Rectal smooth muscle tissue (tissue), 1 donor: ENCODE measurements around the gene AP3M1.
A peak's percentile ranks its signal among the peaks of the same experiment; 100 is the strongest.

ENCODE experiments used
- H3K27ac ChIP-seq: one replicate; pipeline ENCODE4 v1.7.0; 2013; ENCODE audit warnings: low read depth, low read length, inconsistent platforms
- H3K27me3 ChIP-seq: one replicate; pipeline ENCODE4 v1.7.0; 2013; ENCODE audit warnings: low read length; ENCODE audit not compliant: control insufficient read depth, insufficient read depth
- H3K36me3 ChIP-seq: one replicate; pipeline ENCODE4 v1.7.0; 2013; ENCODE audit warnings: low read length; ENCODE audit not compliant: control insufficient read depth, insufficient read depth
- H3K4me1 ChIP-seq: one replicate; pipeline ENCODE4 v1.7.0; 2013; ENCODE audit warnings: low read length; ENCODE audit not compliant: control insufficient read depth, insufficient read depth
- H3K4me3 ChIP-seq: one replicate; pipeline ENCODE4 v1.7.0; 2013; ENCODE audit warnings: low read length
- H3K9ac ChIP-seq: one replicate; pipeline ENCODE4 v1.7.0; 2013; ENCODE audit warnings: low read length

The AP3M1 gene

GRCh38 chr10:74099836-74100235 lies 50.8 kb downstream of the AP3M1 start:
- Histone ChIP-seq H3K9ac (no peak overlapping the region), H3K27ac (no peak overlapping the region), H3K4me1 (no peaks in the 10 kb centered on the region), H3K4me3 (no peak overlapping the region), H3K36me3 (peaks cover 30% of the 10 kb centered on the region), H3K27me3 (no peaks in the 10 kb centered on the region)

GRCh38 chr10:74099420-74099819 lies 51.2 kb downstream of the AP3M1 start:
- Histone ChIP-seq H3K4me3 (no peak overlapping the region), H3K36me3 (peaks cover 28% of the 10 kb centered on the region), H3K27me3 (no peaks in the 10 kb centered on the region), H3K9ac (no peak overlapping the region), H3K27ac (no peak overlapping the region), H3K4me1 (no peaks in the 10 kb centered on the region)

DNA sequence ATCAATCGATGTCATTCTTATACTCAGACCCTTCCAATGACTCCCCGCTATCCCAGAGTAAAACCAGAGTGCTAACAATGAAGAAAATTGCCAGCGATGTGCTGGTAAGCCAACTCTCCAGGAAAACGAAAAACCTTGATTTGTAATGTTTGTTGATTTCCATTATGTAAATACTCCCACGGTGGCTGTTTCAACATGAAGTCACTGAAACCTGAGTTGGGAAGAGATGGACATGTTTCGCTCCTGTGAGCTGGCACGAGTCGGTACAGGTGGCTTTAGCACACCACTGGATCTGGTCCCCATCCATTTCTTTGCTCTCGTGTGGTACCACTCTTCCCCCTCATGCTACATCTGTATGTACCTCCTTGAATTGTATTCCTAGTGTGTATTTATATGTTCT lies 52.9 kb downstream of the AP3M1 start:
- no peaks in the 10 kb centered on the region for H3K27me3 ChIP-seq
- H3K4me1 ChIP-seq: no peaks in the 10 kb centered on the region
- H3K9ac ChIP-seq: no peak overlapping the region
- no peak overlapping the region for H3K4me3 ChIP-seq
- H3K27ac ChIP-seq: no peak overlapping the region
- peaks cover 25% of the 10 kb centered on the region for H3K36me3 ChIP-seq

- peaks cover 29% of the 10 kb centered on the region for H3K36me3 ChIP-seq
- no peaks in the 10 kb centered on the region for H3K4me1 ChIP-seq
- no peaks in the 10 kb centered on the region for H3K27me3 ChIP-seq
- no peak overlapping the region for H3K9ac ChIP-seq
- no peak overlapping the region for H3K4me3 ChIP-seq
- H3K27ac ChIP-seq: no peak overlapping the region
Observed at GRCh38 chr10:74096777-74097176, 53.9 kb downstream of the AP3M1 start.

DNA sequence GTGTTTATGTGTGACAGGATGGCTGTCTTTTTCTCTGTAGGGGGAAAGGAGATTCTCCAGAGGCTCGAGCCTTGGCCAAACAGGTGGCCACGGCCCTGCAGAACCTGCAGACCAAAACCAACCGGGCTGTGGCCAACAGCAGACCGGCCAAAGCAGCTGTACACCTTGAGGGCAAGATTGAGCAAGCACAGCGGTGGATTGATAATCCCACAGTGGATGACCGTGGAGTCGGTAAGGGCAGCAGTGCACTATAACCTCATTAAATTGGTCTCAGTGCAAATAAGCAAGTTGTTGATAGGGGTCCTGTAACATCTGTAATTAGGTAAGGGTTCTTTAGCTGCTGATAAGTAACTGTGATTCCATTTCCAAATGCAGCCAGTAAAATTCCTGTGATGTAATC lies 56.4 kb downstream of the AP3M1 start:
- no peaks in the 10 kb centered on the region for H3K27me3 ChIP-seq
- peaks cover 28% of the 10 kb centered on the region for H3K36me3 ChIP-seq
- no peak overlapping the region for H3K9ac ChIP-seq
- H3K4me1 ChIP-seq: no peaks in the 10 kb centered on the region
- no peak overlapping the region for H3K27ac ChIP-seq
- no peak overlapping the region for H3K4me3 ChIP-seq

DNA sequence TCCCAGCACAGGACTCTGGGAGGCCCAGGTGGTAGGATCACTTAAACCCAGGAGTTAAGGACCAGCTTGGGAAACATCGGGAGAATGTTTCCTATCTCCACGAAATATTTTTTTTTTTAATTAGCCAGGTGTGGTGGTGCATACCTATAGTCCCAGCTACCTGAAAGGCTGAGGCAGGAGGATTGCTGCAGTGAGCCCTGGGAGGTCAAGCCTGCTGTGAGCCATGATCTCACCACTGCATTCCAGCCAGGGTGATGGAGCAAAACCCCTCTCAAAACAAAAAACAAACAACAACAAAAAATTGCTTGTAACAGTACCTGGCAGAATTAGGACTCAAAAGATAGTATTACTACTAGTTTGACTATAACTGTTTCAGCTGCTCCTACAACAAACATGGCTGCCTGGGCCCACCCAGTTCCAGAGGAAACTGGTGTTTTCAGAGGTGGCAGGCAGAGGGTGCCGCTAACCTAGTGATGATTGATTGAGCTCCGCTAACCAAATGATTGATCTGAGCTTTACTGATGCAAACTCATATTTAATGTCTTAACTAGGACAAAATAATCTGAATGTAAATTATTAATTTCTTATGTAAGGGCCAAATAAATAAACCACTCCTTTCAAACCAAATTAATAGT lies 57.0 kb downstream of the AP3M1 start:
- no peak overlapping the region for H3K27ac ChIP-seq
- peaks cover 28% of the 10 kb centered on the region for H3K36me3 ChIP-seq
- H3K9ac ChIP-seq: no peak overlapping the region
- H3K27me3 ChIP-seq: no peaks in the 10 kb centered on the region
- no peak overlapping the region for H3K4me3 ChIP-seq
- H3K4me1 ChIP-seq: no peaks in the 10 kb centered on the region

GRCh38 chr10:74092372-74092771 lies 58.3 kb downstream of the AP3M1 start:
- Histone ChIP-seq H3K4me1 (no peaks in the 10 kb centered on the region), H3K9ac (no peak overlapping the region), H3K4me3 (no peak overlapping the region), H3K36me3 (peaks cover 22% of the 10 kb centered on the region), H3K27me3 (no peaks in the 10 kb centered on the region), H3K27ac (no peak overlapping the region)

DNA sequence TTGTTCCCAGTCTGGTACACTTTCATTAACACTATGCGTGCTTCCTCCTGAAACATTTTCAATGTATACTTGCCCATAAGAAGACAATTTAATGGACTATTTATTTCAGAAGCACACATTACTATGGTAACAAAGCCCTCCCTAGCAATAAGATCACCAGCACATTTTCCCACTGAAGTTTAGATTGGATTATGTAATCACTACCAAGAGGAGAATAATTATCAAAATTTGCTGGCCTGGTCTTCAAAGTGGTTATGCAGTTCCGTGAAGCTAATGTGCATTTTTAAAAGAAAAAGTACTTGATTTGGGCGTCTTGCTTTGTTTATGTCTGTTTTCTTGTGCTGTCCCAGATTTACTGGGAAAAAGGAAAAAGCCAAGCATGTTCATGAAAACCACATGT lies 61.9 kb downstream of the AP3M1 start:
- Histone ChIP-seq H3K4me1 (no peaks in the 10 kb centered on the region), H3K27ac (no peak overlapping the region), H3K9ac (no peak overlapping the region), H3K4me3 (no peak overlapping the region), H3K27me3 (no peaks in the 10 kb centered on the region), H3K36me3 (peaks cover 18% of the 10 kb centered on the region)

DNA sequence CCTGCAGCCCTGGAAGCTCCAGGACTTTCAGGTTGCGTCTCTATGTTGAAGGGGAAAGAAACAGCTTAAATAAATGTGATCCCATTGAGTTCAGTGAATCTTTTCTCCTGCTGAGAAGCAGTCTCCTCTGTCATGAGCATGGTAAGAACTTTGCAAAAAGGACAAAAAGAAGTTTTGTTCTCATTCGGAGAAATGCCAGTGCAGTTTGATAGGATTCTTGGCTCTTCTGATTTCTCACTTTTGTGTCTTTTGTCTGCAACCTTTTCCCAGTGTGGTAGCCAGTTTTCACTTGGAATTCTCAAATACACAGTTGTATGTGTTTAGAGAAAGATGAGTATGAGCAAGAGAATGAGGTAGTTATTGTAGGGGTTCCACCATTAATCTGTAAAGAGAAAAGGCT lies 64.3 kb downstream of the AP3M1 start:
- Histone ChIP-seq H3K4me1 (peaks cover 2% of the 10 kb centered on the region), H3K9ac (no peak overlapping the region), H3K4me3 (no peak overlapping the region), H3K27ac (no peak overlapping the region), H3K36me3 (peaks cover 13% of the 10 kb centered on the region), H3K27me3 (no peaks in the 10 kb centered on the region)

DNA sequence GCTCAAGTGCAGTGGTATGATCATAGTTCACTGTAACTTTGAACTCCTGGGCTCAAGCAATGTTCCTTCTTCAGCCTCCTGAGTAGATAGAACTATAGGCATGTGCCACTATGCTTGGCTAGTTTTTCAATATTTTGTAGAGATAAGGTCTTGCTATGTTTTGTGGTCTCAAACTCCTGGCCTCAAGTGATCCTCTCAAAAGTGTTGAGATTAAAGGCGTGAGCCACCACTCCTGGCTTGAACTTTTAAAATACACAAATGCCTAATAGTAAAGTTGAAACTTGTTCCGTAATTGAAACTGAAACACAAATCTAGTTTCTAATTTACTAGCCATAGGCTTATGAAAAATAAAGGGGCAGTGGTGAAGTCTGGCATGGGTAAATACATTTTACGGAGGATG lies 65.7 kb downstream of the AP3M1 start:
- peak overlapping the region; percentile 16 for H3K27ac ChIP-seq
- H3K4me1 ChIP-seq: peaks cover 3% of the 10 kb centered on the region
- H3K27me3 ChIP-seq: no peaks in the 10 kb centered on the region
- H3K4me3 ChIP-seq: no peak overlapping the region
- peaks cover 6% of the 10 kb centered on the region for H3K36me3 ChIP-seq
- H3K9ac ChIP-seq: no peak overlapping the region

GRCh38 chr10:74083304-74083703 lies 67.3 kb downstream of the AP3M1 start:
- Histone ChIP-seq H3K36me3 (peaks cover 3% of the 10 kb centered on the region), H3K4me1 (peaks cover 3% of the 10 kb centered on the region), H3K9ac (no peak overlapping the region), H3K27ac (no peak overlapping the region), H3K27me3 (no peaks in the 10 kb centered on the region), H3K4me3 (no peak overlapping the region)

GRCh38 chr10:74081941-74082718 lies 68.5 kb downstream of the AP3M1 start:
- H3K4me1 ChIP-seq: peaks cover 3% of the 10 kb centered on the region
- H3K4me3 ChIP-seq: no peak overlapping the region
- no peak overlapping the region for H3K27ac ChIP-seq
- H3K36me3 ChIP-seq: peaks cover 3% of the 10 kb centered on the region
- H3K27me3 ChIP-seq: no peaks in the 10 kb centered on the region
- no peak overlapping the region for H3K9ac ChIP-seq
